Islet of Langerhans (tissue), 1 donor: ENCODE results near the gene PRKCE.

ENCODE experiments used
- FAIRE-seq: peaks from one replicate; lab custom pipeline; 2011; peaks lifted over from hg19 to GRCh38; lab: Jason Lieb, UNC

PRKCE gene

DNA sequence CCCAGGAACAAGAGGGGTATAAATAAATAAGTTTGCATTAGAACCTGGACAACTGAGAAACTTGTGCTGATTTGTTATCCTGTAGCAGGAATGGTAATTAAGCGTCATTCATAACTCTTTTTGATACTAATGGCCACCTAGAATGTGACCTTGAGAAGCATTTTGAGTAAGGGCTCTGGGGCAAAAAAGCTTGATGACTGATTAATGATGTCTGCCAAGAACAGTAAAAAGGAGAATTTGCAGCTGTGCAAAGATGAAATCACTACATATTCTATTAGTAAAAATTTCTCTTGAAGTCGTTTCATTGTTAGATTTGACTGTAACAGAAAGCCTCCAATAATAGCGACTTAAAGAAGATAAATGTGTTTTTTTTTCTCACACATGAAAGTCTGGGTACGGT is 157.7 kb downstream of the PRKCE start:
- FAIRE-seq = no peak

GRCh38 chr2:45812011-45812500 is 160.6 kb downstream of the PRKCE start:
- no peak for FAIRE-seq

GRCh38 chr2:45813003-45813941 is 161.8 kb downstream of the PRKCE start:
- FAIRE-seq = no peak

DNA sequence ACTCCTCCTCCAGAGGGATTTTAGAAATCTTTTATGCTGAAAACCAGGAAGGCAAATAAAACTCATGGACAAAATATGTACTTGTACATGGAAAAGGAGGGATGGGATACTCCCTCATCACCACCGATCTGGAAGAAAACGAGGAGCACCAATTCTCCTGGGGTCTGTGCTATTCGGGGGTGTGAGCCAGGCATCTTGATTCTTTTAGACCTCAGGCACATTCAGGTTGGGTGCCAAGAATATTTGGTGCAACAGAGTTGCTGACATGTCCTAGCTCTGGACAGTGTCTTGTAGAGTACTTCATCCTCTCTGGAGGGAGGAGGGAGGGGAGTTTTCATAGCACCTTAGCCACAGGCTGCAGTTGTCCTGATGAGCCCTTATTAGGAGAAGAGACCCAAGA is 163.0 kb downstream of the PRKCE start:
- no peak for FAIRE-seq

GRCh38 chr2:45814951-45815621 is 163.6 kb downstream of the PRKCE start:
- no peak for FAIRE-seq

DNA sequence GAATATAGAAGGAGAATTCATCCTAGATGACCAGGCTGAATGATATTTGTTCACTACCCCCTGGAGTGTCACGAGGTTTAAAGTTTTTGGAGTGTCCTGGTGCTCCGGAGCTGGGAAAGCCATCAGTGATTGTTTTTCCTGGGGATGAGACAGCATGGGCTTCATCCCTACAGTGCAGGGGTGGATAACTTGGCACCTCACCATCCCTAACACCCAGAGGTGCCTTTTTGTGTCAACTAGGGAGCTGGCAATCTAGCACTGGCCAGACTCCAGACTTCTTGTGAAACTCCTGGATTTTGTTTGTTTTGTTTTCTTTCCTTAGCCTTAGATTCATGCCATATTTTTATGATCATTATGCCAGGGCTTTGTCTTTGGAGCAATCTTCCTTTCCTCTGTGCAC is 164.8 kb downstream of the PRKCE start:
- no peak for FAIRE-seq

GRCh38 chr2:45818591-45818990 is 167.1 kb downstream of the PRKCE start:
- FAIRE-seq = no peak

DNA sequence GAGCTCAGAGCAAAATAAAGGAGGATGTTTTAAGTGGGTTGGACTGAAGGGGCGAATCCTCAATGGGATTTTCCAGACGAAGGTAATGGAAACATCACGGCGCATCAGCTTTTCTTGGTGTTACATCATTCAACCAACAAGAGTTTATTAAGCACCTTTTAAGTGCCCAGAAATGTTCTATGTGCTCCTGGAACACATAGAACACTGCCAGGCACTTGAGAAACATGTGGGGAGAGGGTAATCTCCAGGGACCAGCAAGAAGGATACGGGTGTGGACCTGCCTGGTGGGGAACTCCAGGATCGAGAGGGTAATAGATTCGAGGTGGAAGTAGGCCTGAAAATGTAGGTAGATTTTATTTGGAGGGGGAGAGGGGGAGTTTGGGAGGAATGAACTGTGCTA is 168.6 kb downstream of the PRKCE start:
- no peak for FAIRE-seq

DNA sequence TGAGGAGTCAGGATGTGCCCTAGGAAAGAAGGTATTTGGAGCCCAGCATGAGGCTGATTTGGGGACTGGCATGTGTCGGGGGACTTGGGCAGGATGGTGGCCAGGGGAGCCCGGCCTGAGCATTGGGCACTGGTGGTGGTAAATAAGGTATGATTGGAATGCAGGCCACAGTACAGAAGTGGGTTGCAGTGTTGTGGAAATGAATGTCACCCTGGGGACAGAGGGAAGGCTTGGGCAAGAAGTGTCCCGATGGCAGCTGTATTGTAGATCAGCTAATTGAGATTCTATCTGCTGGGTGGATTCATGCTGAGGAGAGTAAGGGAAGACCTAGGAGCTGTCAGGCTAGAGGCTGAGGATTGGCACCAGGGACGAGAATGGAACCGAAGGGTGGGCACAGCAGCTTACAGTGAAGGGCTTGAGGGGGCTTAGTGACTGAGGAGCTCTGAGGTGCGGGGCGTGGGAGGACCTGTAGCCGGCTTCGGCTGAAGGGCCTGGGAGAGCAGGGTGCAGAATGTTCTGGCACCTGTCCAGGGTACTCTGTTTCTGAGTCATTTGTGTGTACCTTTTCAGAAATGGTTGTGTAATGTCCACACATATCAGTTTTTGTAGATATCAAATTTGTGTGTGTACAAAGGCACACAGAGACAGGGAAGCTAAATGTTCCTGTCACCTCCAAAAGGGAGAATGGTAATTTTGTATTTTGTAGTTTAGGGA is 170.2 kb downstream of the PRKCE start:
- FAIRE-seq = peak; percentile 91

DNA sequence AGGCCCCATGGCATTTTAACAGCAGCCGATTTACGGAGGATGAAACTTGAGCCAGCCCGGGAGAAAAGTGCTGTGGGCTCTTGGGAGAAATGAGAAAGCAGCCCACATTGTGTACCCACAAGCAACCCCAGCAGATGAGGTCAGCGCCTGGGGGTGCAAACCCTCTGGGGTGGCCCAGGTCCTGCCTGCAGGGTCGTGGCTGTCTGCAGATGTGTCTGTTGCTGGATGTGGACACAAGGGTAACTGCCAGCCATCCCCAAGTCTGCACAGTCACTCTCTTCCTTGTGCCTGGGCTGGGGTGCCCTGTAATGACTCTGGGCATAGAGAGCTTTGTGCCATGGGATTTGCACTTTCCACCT is 170.8 kb downstream of the PRKCE start:
- no peak for FAIRE-seq

DNA sequence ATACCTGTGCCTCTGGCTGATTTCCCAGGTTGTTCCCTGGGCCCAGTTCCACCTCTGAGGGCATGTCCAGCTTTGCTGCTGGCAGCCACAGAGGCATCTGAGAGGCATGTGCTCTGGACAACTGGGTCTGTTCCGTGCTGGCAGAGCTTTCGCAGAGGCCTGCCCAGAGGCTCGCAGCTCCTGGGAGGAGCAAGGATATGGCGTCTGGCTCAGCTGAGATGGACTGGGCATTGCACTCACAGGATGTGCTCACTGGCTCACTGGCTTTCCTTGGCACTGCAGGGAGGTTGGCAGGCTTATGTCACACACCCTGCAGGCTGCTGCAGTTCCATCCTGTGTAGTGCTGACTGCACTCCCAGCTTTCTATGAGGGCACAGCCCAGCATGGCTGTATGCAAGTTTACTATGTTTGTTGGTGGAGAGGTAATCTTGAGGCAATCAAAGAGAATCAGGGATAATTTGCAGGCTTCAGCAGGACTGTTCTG is 172.3 kb downstream of the PRKCE start:
- FAIRE-seq = no peak

- no peak for FAIRE-seq
Observed at GRCh38 chr2:45825001-45825651, 173.7 kb downstream of the PRKCE start.

DNA sequence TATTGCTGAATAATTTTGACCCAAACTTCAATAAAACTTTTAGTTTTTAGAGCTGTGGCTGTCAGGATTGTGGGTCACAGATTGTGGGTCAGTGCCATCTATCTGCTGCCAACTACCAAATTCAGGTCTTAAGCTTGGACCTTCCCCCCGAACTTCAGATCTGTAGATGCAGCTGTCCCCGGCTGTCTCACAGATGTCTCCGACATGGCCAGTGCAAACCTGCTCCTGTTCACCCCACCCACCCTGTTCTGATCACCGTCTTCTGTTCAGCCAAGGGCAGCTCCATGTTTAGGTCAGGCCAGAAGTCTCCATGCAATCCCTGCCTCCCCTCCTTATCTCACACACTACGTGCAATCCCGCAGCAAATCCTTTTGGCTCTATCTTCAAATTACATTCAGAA is 175.0 kb downstream of the PRKCE start:
- FAIRE-seq = no peak

- FAIRE-seq = no peak
Observed at GRCh38 chr2:45826884-45827635, 175.6 kb downstream of the PRKCE start.

DNA sequence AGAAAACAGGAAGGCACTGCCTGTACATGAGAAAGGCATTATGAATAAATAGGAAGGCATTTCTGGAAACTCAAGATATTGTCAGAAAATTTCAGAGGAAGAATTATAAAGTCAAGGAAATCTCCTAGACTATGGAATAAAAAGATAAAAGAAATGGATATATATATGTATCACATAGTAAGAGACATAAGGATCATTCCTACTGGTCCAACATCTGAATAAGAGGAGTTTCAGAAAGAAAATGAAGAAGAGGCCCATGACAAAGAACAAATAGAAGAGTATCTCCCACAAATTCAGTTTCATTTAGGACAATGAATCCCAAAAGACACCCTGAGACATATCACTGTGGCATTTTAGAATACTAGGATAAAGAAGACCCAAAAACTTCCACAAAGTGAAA is 178.8 kb downstream of the PRKCE start:
- no peak for FAIRE-seq

- FAIRE-seq = no peak
Observed at GRCh38 chr2:45833301-45833967, 182.0 kb downstream of the PRKCE start.

- no peak for FAIRE-seq
Observed at GRCh38 chr2:45833968-45834344, 182.5 kb downstream of the PRKCE start.

DNA sequence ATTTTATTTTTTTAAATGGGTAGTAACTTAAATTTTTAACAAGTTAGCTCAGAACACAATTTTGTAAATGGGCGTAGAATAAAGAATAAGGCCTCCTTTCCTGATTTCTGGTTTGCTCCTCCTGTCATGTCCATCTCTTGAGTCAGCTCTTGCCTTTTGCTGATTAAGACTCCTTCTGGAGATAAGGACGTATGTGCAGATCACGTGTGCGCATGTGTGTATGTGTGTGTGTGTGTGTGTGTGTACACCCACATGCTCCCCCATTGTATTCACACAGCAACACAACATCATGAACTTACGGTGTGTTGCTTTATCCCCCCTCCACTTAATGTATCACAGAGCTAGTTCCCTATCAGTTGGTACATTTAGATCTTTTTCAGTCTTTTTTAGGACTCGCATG is 182.9 kb downstream of the PRKCE start:
- FAIRE-seq = no peak

DNA sequence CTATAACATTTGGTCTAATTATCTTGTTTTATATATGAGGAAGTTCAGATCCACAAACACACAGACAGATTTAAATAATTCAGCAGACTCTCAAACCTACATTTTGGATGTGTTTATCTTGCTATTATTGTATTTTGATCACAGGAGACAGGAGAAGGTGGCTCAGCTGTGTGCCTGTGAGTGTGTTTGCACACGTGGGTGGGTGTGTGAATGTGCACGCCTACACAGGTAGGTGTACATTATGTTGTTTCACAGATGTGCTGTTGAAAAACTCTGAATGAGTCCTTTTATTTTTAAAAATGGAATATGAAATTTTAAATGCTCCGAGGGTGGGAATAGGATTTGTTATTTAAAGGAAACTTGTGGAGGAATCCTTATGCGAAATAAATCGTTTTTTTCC is 183.4 kb downstream of the PRKCE start:
- FAIRE-seq = no peak

GRCh38 chr2:45836316-45836715 is 184.8 kb downstream of the PRKCE start:
- FAIRE-seq = no peak

GRCh38 chr2:45836740-45837139 is 185.3 kb downstream of the PRKCE start:
- FAIRE-seq = no peak
